Lower leg skin (tissue), 4 donors: Measurements from ENCODE around the gene HSP90AB1. TPM values are rescaled to one million over a fixed set of nuclear protein-coding genes. Genes with fewer than 3 reads are reported as not detected.

Experiments
- DNase-seq, 2 donors: peaks; one replicate each; pipeline ENCODE4 v3.0.0-alpha.2; 2019; ENCODE audit warnings: low spot score in 2 of 2
- H3K4me3 ChIP-seq: fragments of 200-600 bp; sonication (generic); 2 replicates; pipeline ENCODE4 v1.5.1; 2017; ENCODE audit warnings: mild to moderate bottlenecking, low read depth; ENCODE audit not compliant: poor library complexity, severe bottlenecking
- CTCF ChIP-seq, 3 donors: fragments of 450-650 bp; IDR thresholded peaks; one replicate each; pipeline ENCODE4 v1.5.1; 2016; ENCODE audit warnings: antibody characterized with exemption in 3 of 3, mild to moderate bottlenecking in 3 of 3, moderate library complexity in 2 of 3
- POLR2A ChIP-seq, 2 donors: fragments of 450-650 bp; IDR thresholded peaks; one replicate each; pipeline ENCODE4 v1.6.1; 2016 to 2017; ENCODE audit warnings: antibody characterized with exemption in 2 of 2, mild to moderate bottlenecking in 1 of 2, moderate library complexity in 1 of 2
- WGBS, 2 donors: methylation state at CpG; one replicate each; pipeline ENCODE4 v1.1.5; 2018; 5-methylcytosine and 5-hydroxymethylcytosine counted together
- intact Hi-C: fragments of 100-400 bp; cut with DNase I; formaldehyde crosslinking; loops from one replicate; pipeline ENCODE4 v1.15.0; 2023; ENCODE audit warnings: low total_unique reads
- total RNA-seq, 4 donors: library from RNA; depleted of rRNA; stranded (reverse); fragments of >200 nt; gene quantifications; one replicate each; pipeline ENCODE4 v1.1.0, GENCODE V29; 2016

HSP90AB1 gene
- total RNA-seq, 4 donors from 2014 or later, result 505 to 604 (median 551) TPM

GRCh38 chr6:44263354-44264100 is 16.6 kb downstream of the HSP90AB1 start:
- WGBS, 2 donors, result 40 to 47% methylated on average over 9 of the region's 9 CpGs
- intact Hi-C loops, result no loop called here

GRCh38 chr6:44264154-44265006 is 17.5 kb downstream of the HSP90AB1 start:
- peak overlapping the region; percentile 57 for H3K4me3 ChIP-seq
- TF ChIP-seq CTCF (IDR thresholded peaks at IDR 0.05) (no peak), POLR2A (IDR thresholded peaks at IDR 0.05) (no peak)
- 10 to 17% methylated on average over 10 to 13 of the region's 13 CpGs for WGBS, 2 donors
- no peak for DNase-seq
- intact Hi-C loops, result no loop called here

More at GRCh38 chr6:44263354-44264100, 16.6 kb downstream of the HSP90AB1 start:
- no peak overlapping the region for H3K4me3 ChIP-seq
- TF ChIP-seq CTCF (IDR thresholded peaks at IDR 0.05) (no peak), POLR2A (IDR thresholded peaks at IDR 0.05) (no peak)
- no peak for DNase-seq

- peak; percentile 92 to 98 for DNase-seq
- H3K4me3 ChIP-seq, result peak within 1 kb of the TSS; percentile 57
- intact Hi-C loops, result no loop called here
- WGBS, 2 donors, result 0 to 1% methylated on average over 33 to 44 of the region's 72 CpGs
- TF ChIP-seq POLR2A (IDR thresholded peaks at IDR 0.05) (peak in 1 of 2 donors; percentile 14), CTCF (IDR thresholded peaks at IDR 0.05) (no peak)
These were observed 18.3 kb downstream of the HSP90AB1 start, which contains the start of gene NFKBIE for GRCh38 chr6:44265007-44265721. NFKBIE (minus strand) TSS chr6:44265551; CDS start chr6:44265346, 205 bp downstream.

GRCh38 chr6:44265722-44266233 is 18.9 kb downstream of the HSP90AB1 start:
- no peak overlapping the region for H3K4me3 ChIP-seq
- intact Hi-C loops, result no loop called here
- TF ChIP-seq POLR2A (IDR thresholded peaks at IDR 0.05) (no peak), CTCF (IDR thresholded peaks at IDR 0.05) (no peak)
- 64 to 69% methylated on average over 17 of the region's 17 CpGs for WGBS, 2 donors
- no peak for DNase-seq

- DNase-seq, result no peak
- TF ChIP-seq POLR2A (IDR thresholded peaks at IDR 0.05), result no peak
- no peak for TF ChIP-seq CTCF (IDR thresholded peaks at IDR 0.05)
- 77 to 81% methylated on average over 3 of the region's 3 CpGs for WGBS, 2 donors
- no peak overlapping the region for H3K4me3 ChIP-seq
- intact Hi-C loops, result no loop called here
These were observed 19.4 kb downstream of the HSP90AB1 start for GRCh38 chr6:44266347-44266746.
